Stimulated activated naive CD8-positive, alpha-beta T cell treated with anti-CD3 and anti-CD28 coated beads, Interleukin-15, Interleukin-2, amounts not matched to agents 100 U/mL and 50 U/mL, for 24 hours (primary cell): ENCODE data around the gene OTOGL.
"Not testable (repeated sequence)": the region's sequence is repeated elsewhere in the genome, so short reads cannot be mapped to it uniquely, and the experiment has no call there.

Experiments
- ATAC-seq: fragments of 150-1000 bp; cut with Tn5 transposase; one replicate; pipeline ENCODE4 v1.10.0; 2021
- DNase-seq: peaks from one replicate; pipeline ENCODE4 v3.0.0; 2021

Gene OTOGL

DNA sequence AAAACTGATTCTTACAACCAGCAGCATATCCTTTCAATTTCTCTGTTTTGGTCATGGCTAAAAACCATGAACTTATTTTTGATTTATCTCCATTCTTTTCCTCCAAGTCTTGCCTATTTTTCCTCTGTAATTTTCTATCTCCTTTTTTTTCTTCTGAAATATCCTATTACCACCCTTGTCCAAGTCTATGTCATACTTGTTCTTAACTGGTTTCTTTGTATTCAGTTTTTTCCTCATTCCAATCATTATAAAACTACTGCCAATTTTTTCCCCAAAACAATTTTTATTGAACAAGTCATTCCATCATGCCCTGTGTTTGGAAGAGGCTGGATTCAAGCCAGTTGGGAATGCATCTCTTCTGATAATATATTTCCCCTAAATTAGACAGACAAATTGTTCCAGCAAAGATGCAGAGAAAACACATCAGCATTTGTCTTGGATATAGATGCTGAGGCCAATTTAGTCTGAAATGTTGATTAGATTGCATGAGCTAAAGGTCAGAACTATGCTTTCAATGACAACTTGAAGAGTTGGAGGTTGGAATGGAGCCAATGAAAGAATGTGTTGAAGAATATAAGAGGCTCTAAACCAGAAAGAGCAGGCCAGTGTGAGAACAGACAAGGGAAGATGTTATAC is 30.7 kb downstream of the OTOGL start:
- DNase-seq = no peak
- no peak for ATAC-seq

DNA sequence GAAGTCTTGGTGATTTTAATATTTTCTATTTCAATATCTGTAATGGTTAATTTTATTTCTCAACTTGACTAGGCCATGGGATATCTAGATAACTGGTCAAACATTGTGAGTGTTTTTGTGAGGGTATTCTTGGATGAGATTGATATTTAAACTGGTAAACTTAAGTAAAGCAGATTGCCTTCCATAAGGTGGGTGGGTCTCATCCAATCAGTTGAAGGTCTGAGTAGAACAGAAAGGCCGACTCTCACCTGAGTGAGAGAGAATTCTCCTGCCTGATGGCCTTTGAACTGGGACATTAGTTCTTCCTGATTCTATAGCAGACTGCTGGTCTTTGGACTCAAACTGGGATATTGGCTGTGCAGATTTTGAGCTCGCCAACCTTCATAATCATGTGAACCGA is 36.3 kb downstream of the OTOGL start:
- ATAC-seq (no peak), DNase-seq (no peak)

DNA sequence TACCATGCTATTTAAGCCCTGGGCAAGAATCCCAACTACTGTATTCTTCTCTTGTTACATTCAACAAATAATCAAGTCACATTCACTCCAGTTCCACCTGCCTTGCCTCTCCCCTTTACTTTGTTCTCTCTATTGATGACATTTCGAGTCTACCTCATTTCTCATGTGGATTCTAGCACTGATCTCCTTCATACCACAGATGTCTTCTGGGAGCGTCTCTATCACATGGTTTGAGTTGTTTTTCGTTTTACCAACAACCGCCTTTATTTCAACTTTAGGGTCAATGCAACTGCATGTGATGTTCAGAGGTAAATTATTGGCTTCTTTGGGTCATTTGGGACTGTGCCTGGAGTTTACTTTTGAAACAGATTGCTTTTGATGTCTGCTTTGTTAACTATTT is 40.7 kb downstream of the OTOGL start:
- ATAC-seq (no peak), DNase-seq (no peak)

DNA sequence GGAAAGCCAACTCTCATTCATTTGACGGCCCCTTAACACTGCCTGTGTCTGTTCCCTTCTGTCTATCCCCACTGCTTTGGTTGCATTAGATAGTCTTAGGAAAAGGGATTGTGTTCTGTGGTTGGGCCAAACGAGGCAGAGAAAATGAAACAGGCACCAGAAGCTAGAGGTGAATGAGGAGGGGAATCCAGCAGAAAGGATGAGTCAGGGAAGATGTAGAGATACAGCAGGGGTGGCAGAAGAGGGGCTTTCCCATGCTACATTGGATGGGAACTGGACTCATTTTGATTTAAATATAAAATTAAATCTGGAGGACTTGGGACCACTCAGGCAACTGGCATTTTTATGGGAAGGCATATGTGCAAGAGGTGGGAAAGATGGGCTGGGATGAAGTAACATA is 43.3 kb downstream of the OTOGL start:
- DNase-seq (peak; percentile 4), ATAC-seq (peak; percentile 77)

DNA sequence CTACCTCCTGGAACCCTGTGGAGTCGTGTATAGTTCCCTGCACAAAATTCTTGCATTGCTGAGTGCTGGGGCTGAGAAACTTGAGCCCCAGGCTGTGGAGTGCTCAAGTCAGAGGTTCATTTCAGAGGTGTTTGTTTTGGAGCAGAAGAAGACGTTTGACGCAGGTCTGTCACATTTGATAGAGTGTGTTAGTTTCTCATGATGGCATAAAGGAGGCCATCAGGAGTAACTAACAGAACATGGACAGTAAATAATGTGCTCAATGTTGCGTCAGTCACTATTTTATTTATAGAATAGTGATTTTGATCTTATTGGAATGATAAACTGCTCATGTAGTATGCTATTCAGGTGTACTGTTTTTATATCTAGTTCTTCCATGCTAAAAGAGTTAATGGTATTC is 44.2 kb downstream of the OTOGL start:
- no peak for ATAC-seq

DNA sequence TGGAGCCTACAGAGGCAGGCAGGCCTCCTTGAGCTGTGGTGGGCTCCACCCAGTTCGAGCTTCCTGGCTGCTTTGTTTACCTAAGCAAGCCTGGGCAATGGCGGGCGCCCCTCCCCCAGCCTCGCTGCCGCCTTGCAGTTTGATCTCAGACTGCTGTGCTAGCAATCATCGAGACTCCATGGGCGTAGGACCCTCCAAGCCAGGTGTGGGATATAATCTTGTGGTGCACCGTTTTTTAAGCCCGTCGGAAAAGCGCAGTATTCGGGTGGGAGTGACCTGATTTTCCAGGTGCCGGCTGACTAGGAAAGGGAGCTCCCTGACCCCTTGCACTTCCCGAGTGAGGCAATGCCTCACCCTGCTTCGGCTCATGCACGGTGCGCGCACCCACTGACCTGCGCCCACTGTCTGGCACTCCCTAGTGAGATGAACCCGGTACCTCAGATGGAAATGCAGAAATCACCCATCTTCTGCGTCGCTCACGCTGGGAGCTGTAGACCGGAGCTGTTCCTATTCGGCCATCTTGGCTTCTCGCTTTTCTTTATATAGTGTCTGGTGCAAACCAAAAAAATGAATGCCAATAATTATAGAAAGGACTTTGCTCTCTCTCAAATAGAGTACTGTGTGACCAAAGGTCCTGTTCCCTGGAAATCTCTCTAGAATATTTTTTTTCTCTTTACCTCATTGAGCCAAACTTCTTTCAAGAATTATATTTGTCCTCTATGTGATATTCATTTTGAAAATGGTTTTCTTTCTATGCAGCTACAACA is 50.4 kb downstream of the OTOGL start:
- not testable (repeated sequence) for ATAC-seq, DNase-seq

More for the DNA sequence above, 44.2 kb downstream of the OTOGL start:
- no peak for DNase-seq

DNA sequence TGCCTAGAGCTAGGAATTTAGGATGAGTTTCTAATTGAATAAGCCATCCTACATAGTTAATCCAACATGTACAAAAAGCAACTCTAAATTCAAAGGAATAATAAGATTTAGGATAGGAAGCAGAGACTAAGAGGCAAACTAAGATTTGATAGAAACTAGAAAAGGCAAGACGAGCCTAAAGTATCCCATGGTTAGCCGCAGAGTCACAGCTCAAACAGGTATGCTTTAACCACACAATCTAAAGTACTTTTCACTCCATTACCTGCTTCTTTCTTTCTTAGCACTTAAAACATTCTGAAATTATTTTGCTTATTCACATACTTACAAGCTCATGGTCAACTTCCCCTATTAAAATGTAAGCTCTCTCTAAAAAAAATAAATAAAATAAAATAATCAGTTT is 51.8 kb downstream of the OTOGL start:
- DNase-seq (no peak), ATAC-seq (no peak)

DNA sequence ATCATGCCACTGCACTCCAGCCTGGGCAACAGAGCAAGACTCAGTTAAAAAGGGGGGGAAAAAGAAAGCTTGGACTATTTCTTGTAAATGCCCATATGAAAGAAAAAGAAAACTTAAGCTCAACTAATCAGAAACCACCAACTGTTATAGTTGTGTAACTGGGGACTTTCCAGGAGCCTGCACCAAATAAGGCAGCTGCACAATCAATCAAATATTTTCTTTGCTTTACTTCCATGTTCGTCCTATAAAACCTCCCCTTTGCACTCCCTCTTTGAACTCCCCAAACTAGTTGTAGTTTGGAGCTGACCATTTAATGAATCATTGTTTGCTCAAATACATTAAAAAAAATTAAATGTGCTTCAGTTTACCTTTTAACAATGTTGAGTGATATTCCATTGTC is 54.9 kb downstream of the OTOGL start:
- ATAC-seq (no peak), DNase-seq (no peak)

DNA sequence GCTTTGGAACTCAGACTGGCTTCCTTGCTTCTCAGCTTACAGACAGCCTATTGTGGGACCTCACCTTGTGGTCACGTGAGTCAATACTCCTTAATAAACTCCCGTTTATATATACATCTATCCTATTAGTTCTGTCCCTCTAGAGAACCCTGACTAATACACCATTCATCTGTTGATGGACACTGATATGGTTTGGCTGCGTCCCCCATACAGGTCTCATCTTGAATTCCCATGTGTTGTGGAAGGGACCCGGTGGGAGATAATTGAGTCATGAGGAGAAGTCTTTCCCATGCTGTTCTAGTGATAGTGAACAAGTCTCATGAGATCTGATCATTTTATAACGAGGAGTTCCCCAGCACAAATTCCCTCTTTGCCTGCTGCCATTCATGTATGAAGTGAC is 57.0 kb downstream of the OTOGL start:
- DNase-seq (no peak), ATAC-seq (no peak)

DNA sequence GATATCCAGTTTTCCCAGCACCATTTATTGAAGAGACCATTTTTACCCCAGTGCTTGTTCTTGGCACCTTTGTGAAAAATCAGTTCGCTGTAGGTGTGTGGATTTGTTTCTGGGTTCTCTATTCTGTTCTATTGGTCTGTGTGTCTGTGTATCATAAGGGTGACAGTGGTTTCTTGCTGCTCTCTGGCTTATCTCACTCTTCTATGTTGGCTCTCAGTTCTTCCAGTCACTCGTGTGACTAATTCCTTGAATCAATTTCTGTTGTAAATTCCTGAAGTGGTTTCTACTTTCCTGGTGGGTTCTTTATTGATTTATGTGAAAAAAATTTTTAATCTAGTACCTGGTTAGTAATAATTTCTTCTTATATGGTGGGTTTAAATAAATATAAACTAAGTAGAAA is 58.3 kb downstream of the OTOGL start:
- DNase-seq (no peak), ATAC-seq (no peak)

DNA sequence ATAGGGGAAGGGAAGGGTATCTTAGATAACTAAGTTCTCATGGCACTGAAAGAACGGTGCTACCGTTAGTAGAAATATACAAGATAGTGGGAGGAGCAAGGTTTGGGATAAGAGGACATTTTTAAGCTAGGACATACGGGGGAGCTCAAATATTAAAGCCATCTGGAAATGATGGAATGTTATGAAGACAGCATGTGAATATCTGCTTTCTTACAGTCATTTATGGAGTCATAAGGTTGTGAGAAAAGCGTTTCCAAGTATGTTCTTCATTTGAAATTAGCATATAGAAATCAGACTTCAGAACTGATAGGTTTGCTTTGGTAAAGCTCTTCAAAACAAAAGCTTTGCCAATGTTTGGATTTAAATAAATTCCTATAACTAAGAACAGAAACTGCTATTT is 62.3 kb downstream of the OTOGL start:
- ATAC-seq (no peak), DNase-seq (no peak)

DNA sequence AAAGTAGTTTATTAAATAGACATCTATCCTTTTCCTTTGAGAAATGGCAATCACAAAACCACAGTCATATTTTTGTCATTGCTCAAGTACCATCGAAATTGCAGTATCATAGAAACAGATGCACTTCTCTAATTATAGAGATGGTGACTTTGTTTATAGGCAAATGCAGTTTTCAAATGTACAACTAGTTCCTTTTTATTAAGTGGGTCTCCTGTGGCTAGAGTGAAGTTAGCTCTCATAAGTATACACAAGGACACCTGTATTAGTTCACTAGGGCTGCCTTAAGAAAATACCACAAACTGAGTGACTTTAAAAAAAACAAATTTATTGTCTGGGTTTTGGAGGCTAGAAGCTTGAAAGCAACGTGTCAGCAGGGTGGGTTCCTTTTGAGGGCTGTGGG is 62.8 kb downstream of the OTOGL start:
- no peak for DNase-seq
- ATAC-seq = no peak

DNA sequence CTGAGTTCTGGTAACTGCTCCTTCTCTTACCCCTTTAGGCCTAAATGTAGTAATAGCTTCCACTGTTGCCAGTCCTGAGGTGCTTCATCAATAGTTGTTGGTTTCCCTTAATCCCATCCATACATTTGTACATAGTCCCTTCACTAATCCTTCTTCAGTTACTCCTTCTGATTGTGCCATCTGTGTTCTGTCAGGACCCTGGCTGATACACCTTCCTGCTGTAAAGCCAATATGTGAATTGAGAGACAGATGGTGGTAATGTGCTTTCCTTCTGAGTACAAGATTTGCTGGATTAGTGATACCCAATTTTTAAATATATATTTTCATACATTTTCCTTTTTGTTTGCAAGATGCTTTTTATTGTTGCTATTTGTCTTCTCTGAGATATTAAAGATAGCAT is 66.4 kb downstream of the OTOGL start:
- ATAC-seq = no peak

DNA sequence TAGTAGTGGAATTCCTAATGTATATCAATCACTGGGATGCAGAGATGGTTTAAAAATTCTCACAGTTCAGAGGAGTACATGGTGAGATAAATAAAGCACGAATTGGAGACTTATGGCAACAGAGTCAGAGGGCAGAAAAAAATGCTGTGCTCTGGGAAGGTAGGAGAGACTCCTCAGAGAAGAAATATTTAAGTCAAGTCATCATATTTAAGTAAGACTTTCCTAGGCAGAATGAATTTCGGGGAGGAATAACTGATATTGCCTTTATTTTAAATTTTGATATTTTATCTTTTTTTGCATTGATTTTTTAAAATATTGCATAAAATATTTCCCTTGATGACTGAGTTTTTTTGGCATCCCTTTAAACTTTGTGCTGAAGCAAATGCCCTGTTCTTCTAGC is 67.4 kb downstream of the OTOGL start:
- no peak for DNase-seq
- no peak for ATAC-seq

More for the DNA sequence above, 66.4 kb downstream of the OTOGL start:
- DNase-seq = no peak

DNA sequence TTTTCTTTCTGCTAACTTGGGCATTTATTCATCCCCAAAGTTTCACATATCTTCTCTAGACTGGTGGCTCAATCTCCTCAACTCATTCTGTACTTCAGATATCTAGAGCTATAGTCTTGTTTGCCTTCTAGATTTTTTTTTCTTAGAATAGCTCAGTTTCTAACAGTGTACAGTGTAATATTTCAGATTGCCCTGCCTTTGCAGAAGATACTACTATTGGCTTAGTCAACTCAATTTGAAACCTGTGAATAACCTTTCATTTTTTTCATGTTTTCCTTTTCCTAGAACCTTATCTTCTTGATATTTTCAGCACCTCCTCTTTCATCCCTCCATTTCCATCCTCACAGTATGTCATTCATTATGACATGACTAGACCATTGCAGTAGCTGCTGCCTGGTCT is 69.6 kb downstream of the OTOGL start:
- DNase-seq (no peak), ATAC-seq (no peak)

DNA sequence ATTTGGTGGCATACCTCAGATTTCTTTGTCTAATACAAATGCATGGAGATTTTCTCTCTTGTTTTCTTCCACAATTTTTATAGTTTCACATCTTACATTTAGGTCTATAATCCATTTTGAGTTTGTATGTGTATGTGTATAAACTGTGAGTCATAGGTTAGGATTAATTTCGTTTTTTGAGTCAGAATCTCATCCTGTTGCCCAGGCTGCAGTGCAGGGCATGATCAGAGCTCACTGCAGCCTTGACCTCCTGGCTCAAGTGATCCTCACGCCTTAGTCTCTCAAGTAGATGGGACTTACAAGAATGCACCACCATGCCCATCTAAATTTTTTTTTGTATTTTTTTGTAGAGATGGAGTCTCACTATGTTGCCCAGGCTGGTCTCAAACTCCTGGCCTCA is 71.6 kb downstream of the OTOGL start:
- ATAC-seq (no peak), DNase-seq (no peak)

DNA sequence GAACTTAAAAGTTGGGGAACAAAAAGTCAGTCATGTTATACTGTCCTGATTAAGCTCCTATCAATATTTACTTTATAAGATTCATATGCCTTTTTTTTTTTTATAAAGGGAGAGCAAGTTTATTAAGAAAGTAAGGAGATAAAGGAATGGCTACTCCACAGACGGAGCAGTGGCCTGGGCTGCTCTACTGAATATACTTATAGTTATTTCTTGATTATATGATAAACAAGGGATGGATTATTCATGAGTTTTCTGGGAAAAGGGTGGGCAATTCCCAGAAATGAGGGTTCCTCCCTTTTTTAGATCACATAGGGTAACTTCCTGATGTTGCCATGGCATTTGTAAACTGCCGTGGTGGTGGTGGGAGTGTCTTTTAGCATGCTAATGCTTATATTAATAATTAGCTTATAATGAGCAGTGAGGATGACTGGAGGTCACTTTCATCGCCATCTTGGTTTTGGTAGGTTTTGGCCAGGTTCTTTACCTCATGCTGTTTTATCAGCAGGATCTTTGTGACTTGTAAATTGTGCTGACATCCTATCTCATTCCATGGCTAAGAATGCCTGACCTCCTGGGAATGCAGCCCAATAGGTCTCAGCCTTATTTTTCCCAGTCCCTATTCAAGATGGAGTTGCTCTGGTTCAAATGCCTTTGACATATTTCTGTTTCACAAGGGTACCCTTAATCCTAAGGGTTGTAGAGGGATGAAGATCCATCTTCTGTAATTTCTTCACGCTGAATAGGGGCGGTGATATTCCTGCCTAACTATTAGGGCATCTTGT is 73.9 kb downstream of the OTOGL start:
- DNase-seq (no peak), ATAC-seq (no peak)

DNA sequence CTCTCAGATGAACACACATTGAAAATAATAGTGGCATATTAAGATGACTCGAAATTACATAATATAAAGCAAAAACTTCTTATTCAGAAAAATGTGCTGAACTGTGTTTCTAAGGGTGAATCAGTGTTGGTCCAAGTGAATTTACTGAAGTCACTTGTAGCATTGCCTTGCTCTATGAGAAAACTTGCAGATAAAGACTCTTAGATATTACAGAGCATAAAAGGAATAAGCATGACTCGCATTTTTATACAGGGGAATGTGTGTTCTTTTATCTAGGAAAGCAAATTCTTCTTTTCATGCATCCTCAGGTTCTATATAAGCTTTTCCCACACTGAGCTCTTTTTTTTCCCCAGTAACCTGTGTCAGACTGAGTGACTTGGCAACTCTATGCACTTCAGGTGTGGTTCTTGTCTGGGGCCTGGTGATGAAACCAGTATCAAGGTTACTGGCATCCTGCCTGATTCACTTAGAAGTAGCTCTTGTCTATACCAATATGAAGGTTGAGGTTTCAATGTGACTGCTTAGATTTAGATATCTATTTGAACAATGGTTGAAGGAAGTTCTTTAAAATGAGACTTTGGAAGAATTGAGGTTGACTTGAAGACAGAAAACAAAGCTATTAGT is 76.1 kb downstream of the OTOGL start:
- ATAC-seq (no peak), DNase-seq (no peak)

DNA sequence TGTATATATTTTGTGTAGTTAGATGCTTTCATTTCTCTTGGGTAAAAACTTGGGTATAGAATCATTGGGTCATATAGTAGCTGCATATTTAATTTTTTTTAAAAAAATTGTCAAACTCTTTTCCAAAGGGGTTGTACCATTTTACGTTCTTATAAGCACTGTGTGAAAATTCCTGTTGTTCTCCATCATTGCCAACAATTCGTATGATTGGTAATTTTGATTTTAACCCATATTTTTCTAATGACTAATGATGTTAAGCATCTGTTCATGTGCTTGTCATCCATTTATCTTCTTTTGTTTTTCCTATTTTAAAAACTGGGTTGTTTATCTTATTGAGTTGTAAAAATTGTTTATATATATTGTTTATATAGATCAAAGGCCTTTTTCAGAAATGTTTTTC is 77.4 kb downstream of the OTOGL start:
- DNase-seq (no peak), ATAC-seq (no peak)

DNA sequence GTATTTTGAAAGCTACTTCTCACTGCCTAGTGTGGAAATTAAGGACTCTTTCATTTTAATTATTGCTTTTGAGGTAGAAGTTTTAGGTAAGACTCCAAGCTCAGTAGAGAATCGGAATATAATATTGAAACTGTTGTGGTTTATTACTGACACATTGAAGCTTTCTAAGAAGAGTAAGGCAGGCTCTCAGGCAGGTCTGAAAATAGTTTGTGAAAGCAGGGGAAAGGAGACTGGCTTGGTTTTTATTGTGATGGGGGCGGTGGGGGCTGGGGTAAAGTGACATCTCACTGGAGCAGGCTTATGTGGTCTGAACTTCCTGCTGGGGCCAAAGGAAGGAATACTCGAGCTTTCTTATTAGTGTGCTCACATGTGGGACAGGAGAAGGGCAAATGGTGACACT is 79.5 kb downstream of the OTOGL start:
- ATAC-seq (peak; percentile 70), DNase-seq (peak; percentile 20)

DNA sequence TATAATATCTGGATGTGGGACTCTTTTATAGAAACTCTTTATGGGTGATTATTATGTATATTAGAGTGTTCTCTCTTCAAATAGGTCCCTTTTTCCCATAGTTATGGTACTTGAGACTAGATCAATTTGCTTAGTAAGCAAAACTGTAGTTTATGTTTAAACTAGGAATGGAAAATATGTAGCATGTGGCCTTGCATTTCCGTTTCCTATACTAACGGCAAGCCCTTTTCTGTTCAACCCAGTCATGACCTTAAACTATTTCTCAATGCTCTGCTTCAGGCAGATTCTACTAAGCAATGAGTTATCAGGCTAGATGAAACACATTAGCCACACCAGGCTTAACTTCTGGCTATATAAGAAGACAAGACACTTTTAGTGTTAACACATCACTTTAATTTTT is 84.6 kb downstream of the OTOGL start:
- ATAC-seq = no peak
- DNase-seq = no peak

DNA sequence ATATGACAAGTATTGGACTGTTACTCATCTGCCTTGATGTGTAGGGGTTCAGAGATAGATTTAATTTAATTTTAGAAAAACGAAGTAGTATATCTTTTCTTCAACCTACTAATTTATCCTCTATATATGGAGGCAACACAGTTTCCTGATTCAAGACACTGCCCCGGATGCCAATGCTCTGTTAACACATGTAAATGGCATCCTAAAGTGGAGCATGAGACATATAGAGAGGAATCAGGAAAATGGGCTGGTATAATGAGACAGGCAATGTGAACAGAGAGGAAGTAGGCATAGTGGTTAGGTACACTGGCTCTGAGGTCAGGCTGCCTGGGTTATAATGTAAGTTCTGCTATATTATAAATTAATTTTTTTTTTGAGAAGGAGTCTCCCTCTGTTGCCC is 85.6 kb downstream of the OTOGL start:
- no peak for ATAC-seq
- no peak for DNase-seq

DNA sequence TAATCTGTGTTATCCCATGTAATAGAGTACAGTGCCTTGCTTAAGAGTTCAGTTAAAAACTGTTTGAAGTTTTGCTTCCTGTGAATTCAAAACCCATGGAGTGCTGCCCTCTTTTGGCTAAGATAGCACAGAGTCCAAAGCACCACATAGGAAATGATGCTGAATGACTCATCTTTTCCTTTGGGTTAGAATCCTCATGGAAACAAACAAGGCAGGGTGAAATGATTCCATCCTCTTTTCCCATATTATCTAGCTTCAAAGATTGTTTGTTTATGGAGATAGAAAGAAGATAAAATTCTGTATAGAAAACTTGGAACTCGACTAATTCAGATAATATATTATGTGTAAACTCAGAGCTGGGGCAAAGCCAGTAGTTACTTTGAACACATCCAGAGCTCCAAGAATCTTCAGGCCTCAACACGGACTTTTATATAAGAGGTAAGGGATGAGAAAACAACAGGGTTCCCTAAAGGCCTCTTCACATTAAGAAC is 87.4 kb downstream of the OTOGL start:
- ATAC-seq = peak; percentile 55
- peak; percentile 31 for DNase-seq
